Embryonic facial prominence (tissue), 1 donor: ENCODE data around the gene MUSK.
"Not testable (repeated sequence)": the region's sequence is repeated elsewhere in the genome, so short reads cannot be mapped to it uniquely, and the experiment has no call there.

Source experiments
- DNase-seq: peaks from one replicate; pipeline ENCODE4 v3.0.0-alpha.2; 2016; ENCODE audit errors: extremely low spot score

MUSK gene

GRCh38 chr9:110758201-110758600 lies 89.6 kb downstream of the MUSK start:
- DNase-seq, result no peak

GRCh38 chr9:110762783-110763182 lies 94.2 kb downstream of the MUSK start:
- DNase-seq, result no peak

DNA sequence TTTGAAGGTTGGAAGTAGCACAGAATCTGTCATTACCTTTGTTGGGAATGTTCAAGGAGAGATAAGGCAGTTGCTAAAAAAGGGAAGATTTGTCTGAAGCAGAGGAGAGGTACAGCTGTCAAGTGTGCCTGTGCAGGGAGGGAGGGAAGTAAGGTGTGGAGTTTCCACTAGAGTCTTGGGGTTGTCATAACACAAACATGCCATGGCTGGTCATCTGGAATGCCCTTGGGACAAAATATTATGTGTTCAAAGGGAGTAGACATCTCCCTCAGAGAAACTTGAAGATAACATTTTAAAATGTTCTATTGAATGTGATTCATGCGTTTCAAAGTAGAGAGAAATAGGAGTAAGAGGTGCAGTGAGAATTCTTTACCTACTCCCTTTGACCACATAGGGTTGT lies 95.0 kb downstream of the MUSK start:
- no peak for DNase-seq

- DNase-seq, result no peak
These were observed 95.4 kb downstream of the MUSK start for GRCh38 chr9:110764006-110764405.

- DNase-seq, result no peak
These were observed 97.3 kb downstream of the MUSK start for GRCh38 chr9:110765926-110766325.

GRCh38 chr9:110767559-110768063 lies 99.0 kb downstream of the MUSK start:
- DNase-seq, result no peak

DNA sequence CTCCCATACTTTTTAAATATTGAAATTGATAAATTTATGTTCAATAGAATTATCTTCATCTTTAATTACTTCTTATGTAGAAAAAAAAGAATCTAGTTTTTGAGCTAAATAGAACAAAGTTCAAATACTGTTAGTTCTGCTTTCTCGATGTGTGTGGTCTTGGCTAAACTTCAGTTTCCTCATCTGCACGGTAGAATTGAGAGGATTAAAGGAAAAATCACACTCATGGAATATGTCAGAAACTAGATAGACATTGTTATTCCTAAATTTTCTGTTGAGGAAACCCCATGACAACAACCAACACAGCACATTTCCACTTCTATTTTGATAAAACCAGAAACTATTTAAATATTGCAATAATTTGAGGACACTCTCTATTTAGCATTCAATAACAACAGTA lies 100.3 kb downstream of the MUSK start:
- no peak for DNase-seq

DNA sequence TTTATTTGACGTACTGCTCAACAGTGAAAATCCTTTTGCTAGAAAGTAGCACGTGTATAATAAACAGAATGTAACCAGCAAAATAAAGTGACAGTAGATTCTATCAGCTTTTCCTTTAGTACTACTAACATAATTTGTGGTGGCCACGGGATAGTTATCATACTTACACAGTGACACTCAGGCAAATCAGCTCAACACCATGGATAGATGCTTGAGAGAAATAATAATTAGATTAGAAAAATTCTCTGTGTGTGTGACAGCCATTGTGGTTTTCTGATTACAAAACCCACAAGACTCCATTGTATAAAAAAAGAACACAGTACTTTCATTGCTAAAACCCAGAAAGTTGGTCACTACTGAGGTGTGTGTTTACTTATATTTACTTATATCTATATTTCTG lies 101.1 kb downstream of the MUSK start:
- no peak for DNase-seq

- no peak for DNase-seq
These were observed 107.1 kb downstream of the MUSK start for GRCh38 chr9:110775724-110776123.

DNA sequence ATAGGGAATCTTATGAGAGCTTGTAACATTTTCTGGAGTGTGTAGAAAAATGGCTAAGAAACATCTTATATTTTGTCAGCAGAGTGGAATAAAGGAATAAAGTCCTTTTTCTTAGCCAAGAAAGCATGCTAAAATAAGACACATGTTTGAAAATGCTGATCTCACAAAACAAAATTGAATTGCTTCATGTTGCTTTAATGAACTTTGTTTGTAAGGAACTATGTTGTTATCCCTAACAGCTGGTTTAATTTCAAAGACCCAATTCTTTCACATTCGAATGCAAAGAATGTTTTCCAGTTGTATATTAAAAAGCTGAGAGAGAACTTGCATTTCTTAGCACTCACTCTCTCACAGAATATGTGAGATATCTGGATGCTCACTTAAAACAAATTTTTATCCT lies 107.6 kb downstream of the MUSK start:
- no peak for DNase-seq

DNA sequence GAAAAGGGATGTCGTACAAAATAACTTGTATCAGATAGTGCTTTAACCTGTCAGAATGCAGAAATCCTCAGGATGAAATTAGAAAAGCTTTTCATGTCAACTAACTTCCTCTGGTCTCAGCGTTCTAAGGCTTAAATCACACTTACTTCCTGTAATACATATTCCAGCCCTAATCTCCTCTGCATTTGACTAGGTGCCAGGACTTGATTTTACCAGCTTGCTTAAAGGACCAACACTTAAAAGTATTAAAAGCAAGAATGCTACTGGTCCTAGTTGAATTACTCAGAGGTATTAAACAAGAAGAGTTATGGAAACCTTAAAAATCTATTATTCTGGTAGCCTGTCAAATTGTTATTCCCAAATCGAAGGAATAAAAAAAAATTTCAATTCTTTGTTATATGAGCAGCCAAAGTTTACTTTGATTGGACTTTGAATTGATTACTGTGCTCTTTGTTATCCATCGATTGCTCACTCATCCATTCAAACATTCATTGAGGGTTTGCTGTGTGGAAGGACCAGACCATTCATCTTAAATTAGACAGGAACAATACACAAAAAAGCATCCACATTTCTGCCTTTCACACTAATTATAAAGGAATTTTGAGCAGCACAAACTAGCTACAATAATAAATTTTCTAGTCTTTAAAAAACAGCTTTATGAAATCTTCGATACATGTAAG lies 108.7 kb downstream of the MUSK start:
- no peak for DNase-seq

DNA sequence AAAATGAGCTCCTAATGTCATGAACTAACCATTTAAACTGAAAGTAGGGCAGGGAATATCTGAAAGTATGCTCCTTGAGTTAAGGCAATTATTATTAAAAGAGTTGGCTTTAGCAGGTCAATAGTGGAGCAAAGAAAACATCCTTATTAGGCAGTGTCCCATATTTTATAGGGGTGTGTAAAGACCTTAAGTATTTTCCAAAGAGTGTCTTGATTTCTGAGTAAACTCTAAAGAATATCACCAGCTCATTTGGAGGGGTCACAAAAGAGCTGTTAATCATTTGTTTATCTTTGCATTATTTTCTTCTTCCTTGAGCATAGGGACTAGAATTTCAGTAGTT lies 109.3 kb downstream of the MUSK start:
- no peak for DNase-seq

DNA sequence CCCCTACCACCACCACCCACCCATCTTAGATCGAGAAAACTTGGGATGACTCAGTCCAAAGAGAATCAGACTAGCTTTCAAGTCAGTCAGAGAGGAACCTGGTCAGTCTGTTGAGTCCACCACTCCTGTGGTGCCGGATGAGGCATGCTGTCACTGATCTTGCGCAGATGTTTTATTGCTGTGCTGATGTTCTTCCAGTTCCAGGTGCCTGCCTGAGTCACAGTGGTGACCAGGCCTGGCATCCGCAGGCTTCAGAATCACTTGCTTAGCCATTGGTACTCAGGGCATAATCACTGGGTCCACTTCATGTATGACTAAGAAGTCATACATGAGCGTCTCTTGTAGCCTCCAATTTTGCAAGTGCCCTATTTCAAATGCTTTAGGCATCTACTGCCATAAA lies 114.1 kb downstream of the MUSK start:
- DNase-seq, result no peak

DNA sequence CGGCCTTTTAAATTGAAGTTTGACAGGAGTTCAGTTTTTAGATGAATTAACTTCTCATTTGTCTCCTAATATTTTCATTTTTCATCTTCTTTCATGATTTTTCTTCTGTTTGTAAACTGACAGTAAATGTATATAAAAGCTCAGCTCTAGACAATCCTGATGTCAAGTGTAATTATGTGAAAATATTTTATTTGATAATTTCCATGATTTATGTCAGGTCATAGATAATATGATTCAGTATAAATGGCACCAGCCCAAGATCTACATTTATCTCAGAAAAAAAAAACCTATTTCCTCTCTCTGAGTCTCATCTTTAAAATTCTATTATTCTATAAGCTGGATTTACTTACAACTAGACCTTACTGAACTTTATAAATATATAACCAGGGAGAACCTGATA lies 115.7 kb downstream of the MUSK start:
- no peak for DNase-seq

DNA sequence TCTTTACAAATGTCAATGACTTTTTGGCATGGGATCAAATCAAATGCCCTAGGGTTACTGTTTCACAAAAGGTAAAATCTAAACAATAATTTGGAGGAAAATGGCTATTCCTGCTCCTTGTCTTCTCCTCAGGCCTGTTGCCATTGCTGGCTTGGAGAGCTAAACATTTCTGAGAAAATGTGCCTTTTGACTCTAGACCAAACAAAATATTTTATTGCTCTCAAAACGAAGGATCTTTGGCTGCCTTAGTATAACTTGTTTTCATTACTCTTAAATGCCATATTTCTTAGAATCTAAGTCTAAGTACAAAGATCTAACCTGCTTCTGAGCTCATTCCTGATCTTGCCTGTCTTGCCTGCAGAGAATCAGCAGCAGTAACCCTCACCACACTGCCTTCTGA lies 116.6 kb downstream of the MUSK start:
- DNase-seq, result no peak

DNA sequence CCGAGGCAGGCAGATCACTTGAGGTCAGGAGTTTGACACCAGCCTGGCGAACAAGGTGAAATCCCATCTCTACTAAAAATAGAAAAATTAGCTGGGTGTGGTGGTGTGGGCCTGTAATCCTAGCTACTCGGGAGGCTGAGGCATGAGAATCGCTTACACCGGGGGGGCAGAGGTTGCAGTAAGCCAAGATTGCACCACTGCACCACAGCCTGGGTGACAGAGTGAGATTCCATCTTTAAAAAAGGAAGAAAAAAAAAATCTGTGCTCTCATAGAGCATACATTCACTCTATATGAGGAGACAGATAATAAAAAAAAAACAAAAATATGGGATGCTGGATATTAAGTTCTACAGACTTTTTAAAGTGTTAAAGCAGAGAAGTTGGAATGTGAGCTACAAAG lies 119.8 kb downstream of the MUSK start:
- not testable (repeated sequence) for DNase-seq

DNA sequence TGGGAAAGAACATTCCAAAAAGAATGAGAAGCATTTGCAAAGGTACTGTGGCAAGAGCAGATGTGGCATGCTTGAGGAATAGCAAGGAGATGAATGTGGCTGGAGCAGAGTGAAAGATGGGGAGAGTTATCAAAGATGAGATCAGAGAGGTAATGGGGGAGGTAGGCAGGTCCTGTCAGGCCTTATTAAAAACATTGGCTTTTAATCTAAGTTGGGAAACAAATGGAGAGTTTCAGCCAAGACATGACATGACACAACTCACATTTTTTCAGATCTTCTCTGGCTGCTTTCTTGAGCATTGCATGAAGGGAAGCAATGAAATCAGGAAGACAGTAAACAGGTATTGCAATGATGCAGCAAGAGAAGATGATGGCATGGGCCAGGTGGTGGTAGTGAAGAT lies 120.3 kb downstream of the MUSK start:
- DNase-seq, result no peak

DNA sequence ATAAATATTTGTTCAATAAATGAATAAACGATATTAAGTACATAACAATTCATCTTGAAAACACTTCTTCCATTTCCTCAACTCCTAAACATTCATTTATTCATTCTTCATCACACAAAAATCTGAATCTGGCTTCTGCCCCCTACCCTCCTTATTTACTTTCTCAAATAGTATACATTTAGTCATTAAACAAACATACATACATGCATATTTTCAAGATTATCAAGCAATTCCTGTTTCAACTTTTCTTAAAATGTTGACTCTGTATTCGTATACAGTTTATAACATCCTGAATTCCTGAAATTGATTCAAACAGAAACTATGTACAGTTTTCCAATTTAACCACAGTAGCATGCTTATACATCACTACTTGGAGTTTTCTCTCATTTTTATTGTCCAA lies 129.0 kb downstream of the MUSK start:
- DNase-seq, result no peak

GRCh38 chr9:110799396-110799795 lies 130.8 kb downstream of the MUSK start:
- no peak for DNase-seq

- DNase-seq, result no peak
These were observed 132.8 kb downstream of the MUSK start for GRCh38 chr9:110801426-110801825.

- DNase-seq, result no peak
These were observed 133.9 kb downstream of the MUSK start for GRCh38 chr9:110802416-110803035.

DNA sequence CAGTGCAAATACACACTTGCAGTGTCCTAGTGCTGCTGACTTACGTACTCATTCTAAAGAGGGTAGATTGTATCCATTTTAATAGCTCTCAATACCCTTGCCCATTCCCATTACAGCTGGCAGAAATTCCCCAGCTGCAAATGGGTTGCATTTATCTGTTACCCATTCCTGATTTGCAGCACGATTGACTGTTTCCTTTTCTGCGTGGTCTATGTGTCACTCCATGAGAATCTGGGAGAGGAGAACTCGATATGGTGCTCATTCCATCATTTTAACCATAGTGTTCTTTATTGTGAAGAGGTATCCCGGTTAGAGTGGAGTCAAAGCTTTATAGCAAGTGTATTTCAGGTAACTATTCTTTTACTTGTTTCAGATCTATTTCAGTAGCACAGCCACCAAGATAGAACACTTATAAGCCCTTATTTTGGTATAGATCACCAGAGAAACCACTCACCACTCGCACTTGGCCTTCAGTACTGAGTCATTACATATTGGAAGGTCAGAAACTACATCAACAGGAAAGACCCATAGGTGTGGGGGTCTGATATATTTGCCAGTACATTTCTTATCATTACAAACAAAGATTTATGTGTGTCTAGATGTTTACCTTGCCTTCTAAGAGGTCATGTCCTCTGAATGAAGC lies 139.5 kb downstream of the MUSK start:
- no peak for DNase-seq

DNA sequence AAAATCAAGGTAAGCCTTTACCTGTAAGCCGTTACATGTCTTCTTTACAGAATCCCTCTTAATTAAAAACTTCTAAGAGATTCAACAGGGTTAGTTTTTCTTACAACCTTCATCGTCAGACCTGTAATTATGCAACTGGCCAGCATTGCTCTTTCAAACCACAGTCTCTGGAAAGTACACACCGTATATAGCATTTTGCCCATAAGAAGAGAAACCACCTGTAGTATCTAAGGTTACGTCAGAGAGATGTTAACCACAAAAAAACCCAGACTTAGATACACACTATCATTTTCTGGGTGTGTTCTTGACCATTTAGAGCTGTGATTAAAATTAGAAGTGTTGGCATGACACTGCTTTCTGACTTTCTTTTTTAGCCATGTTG lies 140.0 kb downstream of the MUSK start:
- no peak for DNase-seq
